Left ventricle myocardium inferior (tissue), 1 donor: ENCODE data around the gene IL18RAP. TPM values are rescaled to one million over a fixed set of nuclear protein-coding genes. Genes with fewer than 3 reads are reported as not detected.

ENCODE experiments used
- DNase-seq: peaks from one replicate; pipeline ENCODE4 v3.0.0-alpha.2; 2020
- H3K27ac ChIP-seq: fragments of 200-600 bp; replicated peaks from 2 replicates; pipeline ENCODE4 v1.8.0; 2021
- H3K27me3 ChIP-seq: fragments of 200-600 bp; 2 replicates; pipeline ENCODE4 v1.8.0; 2021; ENCODE audit warnings: low read depth
- H3K36me3 ChIP-seq: fragments of 200-600 bp; 2 replicates; pipeline ENCODE4 v1.8.0; 2021
- H3K4me1 ChIP-seq: fragments of 200-600 bp; 2 replicates; pipeline ENCODE4 v1.8.0; 2021
- H3K4me3 ChIP-seq: fragments of 200-600 bp; 2 replicates; pipeline ENCODE4 v1.8.0; 2021; ENCODE audit warnings: mild to moderate bottlenecking, moderate library complexity
- H3K9me3 ChIP-seq: fragments of 200-600 bp; replicated peaks from 2 replicates; pipeline ENCODE4 v1.8.0; 2021
- CTCF ChIP-seq: fragments of 200-600 bp; IDR thresholded peaks from 2 replicates; pipeline ENCODE4 v1.8.0; 2021; ENCODE audit warnings: antibody characterized with exemption, mild to moderate bottlenecking, borderline replicate concordance
- intact Hi-C: fragments of 100-400 bp; cut with micrococcal nuclease; formaldehyde crosslinking; loops from one replicate; pipeline ENCODE4 v1.11.0; 2022
- total RNA-seq: library from RNA; stranded (reverse); fragmentation: NEBNext Ultra II Directional; extraction: Animal tissue kit (Norgen Biotek cat#: 25700); gene quantifications from one replicate; pipeline ENCODE4 v1.2.1, GENCODE V29; 2021
- donor health status: DM: no; HTN: yes; CAD: no; lungs with severe emphysema.

Gene IL18RAP
- total RNA-seq, 1 donor from 2014 or later, result 0.30 TPM

- intact Hi-C loops, result no loop called here
- peaks cover 50% of the 10 kb centered on the region for H3K27me3 ChIP-seq
- peaks cover 9% of the 10 kb centered on the region for H3K9me3 ChIP-seq
- no peak overlapping the region for H3K4me3 ChIP-seq
- TF ChIP-seq CTCF, result no peak
- H3K4me1 ChIP-seq, result no peaks in the 10 kb centered on the region
- no peaks in the 10 kb centered on the region for H3K36me3 ChIP-seq
- H3K27ac ChIP-seq, result no peak overlapping the region
- DNase-seq, result no peak
Observed at GRCh38 chr2:102486941-102487702, 64.2 kb downstream of the IL18RAP start.

GRCh38 chr2:102487761-102488462 lies 65.0 kb downstream of the IL18RAP start:
- no peak for TF ChIP-seq CTCF
- H3K27ac ChIP-seq, result no peak overlapping the region
- no peak overlapping the region for H3K4me3 ChIP-seq
- no peaks in the 10 kb centered on the region for H3K36me3 ChIP-seq
- DNase-seq, result no peak
- H3K27me3 ChIP-seq, result peaks cover 50% of the 10 kb centered on the region
- H3K9me3 ChIP-seq, result peaks cover 9% of the 10 kb centered on the region
- intact Hi-C loops, result no loop called here
- H3K4me1 ChIP-seq, result no peaks in the 10 kb centered on the region

GRCh38 chr2:102489646-102490045 lies 66.7 kb downstream of the IL18RAP start:
- Histone ChIP-seq H3K27me3 (peaks cover 48% of the 10 kb centered on the region), H3K9me3 (peaks cover 9% of the 10 kb centered on the region), H3K4me1 (no peaks in the 10 kb centered on the region), H3K27ac (no peak overlapping the region), H3K4me3 (no peak overlapping the region), H3K36me3 (no peaks in the 10 kb centered on the region)
- no peak for DNase-seq
- intact Hi-C loops, result no loop called here
- no peak for TF ChIP-seq CTCF

GRCh38 chr2:102492006-102492405 lies 69.0 kb downstream of the IL18RAP start:
- H3K4me3 ChIP-seq, result no peak overlapping the region
- TF ChIP-seq CTCF, result no peak
- no peak for DNase-seq
- intact Hi-C loops, result no loop called here
- no peaks in the 10 kb centered on the region for H3K4me1 ChIP-seq
- no peak overlapping the region for H3K27ac ChIP-seq
- H3K36me3 ChIP-seq, result no peaks in the 10 kb centered on the region
- peaks cover 28% of the 10 kb centered on the region for H3K27me3 ChIP-seq
- H3K9me3 ChIP-seq, result peaks cover 17% of the 10 kb centered on the region

- H3K27ac ChIP-seq, result no peak overlapping the region
- H3K4me3 ChIP-seq, result no peak overlapping the region
- peaks cover 6% of the 10 kb centered on the region for H3K27me3 ChIP-seq
- no peaks in the 10 kb centered on the region for H3K4me1 ChIP-seq
- no peak for DNase-seq
- peaks cover 17% of the 10 kb centered on the region for H3K9me3 ChIP-seq
- no peak for TF ChIP-seq CTCF
- intact Hi-C loops, result no loop called here
- H3K36me3 ChIP-seq, result no peaks in the 10 kb centered on the region
Observed at GRCh38 chr2:102494570-102494969, 71.6 kb downstream of the IL18RAP start.
